HG02571 (cell line): ENCODE data around the gene SLC2A9.
"Not testable (repeated sequence)": the region's sequence is repeated elsewhere in the genome, so short reads cannot be mapped to it uniquely, and the experiment has no call there.

Experiments used
- ATAC-seq: cut with Tn5 transposase; IDR thresholded peaks from one replicate; pipeline ENCODE4 v1.9.1; 2021; ENCODE audit warnings: mild to moderate bottlenecking, moderate library complexity; ENCODE audit not compliant: unreplicated experiment

Gene SLC2A9

DNA sequence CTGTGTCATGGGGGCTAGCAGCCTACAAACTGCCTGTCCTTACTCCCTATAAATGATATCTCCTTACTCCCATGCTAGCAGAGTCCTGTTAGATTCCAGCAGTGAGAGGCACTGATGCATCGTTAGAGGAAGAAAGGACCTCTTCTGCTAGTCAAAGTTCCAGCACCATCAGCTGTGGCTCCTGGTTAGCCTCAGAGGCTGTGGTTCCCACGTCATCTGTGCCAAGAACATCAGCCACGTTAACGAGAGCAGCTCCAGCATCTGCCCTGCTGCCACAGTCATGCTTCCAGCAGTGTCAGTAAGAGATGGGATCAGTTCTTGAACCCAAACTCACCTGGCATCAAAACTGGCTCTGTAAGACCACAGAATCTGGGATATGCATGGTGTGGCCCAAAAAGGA is 88.5 kb downstream of the SLC2A9 start:
- no peak for ATAC-seq

DNA sequence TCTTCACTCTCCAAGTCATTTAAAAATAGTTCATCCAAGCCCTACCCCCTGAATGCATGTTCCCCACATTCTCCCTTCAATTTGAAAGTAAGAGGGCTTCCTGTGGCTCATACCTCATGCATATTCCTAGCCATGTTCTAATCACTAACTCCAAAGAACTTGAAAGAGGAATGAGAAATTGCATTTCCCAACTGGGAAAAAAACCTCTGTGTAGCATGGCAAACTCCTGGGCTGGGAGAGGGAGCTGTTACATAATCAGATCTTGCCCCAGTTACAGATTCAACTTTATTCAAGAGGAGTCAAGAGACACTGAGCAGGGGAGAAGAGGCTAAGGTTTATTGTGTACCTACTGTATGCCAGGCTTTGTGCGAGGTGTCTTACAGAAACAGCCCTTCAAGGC is 90.2 kb downstream of the SLC2A9 start:
- no peak for ATAC-seq

DNA sequence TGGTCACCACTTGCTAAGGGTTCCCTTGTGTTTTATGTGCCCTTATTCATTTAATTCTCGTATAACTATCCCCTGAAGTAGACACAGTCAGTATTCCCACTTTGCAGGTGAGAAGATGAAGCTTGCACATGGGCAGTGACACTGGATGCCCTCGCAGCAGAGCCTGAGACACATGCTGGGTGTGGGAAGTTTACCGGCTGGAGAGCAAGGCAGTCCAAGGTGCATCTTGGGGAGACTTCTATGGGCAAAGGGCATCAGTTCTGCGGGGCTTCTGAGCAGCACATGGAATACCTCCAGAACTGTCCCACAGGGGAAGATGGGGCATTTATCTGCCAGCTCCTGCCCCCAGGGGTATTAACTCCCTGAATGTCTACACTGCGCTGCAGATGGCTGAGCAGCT is 92.2 kb downstream of the SLC2A9 start:
- no peak for ATAC-seq

DNA sequence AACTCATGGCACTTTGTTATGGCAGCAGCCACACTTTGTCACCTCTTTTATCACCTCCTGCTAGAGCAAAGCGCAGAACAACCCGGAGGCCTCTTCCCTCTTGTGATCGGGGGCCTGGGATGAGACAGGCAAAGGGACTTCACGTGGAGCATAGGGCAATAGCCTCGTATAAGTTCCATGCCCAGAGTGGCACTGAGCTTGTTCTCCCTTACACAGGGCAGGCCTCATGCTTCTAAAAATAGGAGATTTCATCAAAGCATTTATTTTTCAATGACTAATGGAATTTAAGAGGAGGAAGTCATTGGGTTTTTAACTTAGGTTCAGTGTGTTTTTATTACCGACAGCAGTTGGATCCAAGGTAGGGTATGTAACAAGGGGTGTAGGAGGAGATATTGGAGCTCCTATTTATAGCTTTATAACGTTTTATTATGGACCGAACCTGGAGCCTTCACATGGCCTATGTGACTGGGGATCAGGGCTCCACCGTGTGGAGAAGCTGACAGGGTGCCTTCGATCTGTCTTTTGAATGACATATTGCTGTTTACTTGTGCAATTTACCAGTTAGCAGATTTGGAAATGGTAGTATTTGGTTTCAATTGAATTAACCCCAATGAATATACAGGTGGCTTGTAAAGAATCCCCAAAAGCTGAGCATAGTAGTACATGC is 93.8 kb downstream of the SLC2A9 start:
- ATAC-seq = no peak

DNA sequence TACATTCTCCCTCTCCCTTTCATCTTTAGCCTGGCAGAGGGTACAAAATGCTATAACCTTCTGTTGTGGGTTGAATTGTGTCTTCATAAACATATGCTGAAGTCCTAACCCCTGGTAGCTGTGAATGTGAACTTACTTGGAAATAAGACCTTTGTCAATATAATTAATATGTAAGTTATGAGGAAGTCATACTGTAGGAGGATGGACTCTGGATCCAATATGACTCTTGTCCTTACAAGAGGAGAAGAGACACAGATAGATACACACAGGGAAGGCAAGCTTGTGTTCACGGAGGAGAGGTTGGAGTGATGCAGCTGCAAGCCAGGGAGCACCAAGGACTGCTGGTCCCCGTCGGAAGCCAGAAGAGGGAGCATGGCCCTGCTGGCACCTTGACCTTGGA is 94.7 kb downstream of the SLC2A9 start:
- ATAC-seq = no peak

DNA sequence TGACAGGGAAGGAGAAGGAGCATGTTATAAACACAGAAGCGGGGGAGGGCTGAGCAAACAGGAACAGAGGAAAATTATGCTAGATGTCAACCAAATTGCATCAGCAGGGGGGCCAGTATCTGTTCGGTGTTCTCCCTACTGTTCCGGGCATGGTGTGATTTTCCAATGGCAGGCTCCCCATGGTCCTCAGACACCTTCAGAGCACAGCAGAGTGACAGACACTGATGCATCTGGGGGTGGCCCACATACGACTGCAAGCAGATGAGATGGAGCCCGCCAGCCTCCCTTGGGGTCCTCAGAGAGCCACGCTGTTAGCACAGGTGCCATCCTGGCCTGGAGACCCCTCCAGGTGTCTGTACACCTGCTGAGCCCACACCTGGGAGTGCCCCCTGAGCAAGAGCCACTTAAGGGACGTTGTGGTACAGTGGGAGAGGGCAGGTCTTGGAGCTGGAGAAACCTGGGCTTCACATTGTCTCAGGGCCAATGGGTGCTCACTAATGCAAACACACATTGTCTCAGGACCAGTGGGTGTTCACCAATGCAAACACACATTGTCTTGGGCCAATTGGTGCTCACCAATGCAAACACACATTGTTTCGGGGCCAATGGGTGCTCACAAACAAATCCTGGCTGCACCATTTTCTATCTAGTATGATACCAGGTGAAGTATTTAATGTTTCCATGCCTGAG is 95.4 kb downstream of the SLC2A9 start:
- no peak for ATAC-seq

DNA sequence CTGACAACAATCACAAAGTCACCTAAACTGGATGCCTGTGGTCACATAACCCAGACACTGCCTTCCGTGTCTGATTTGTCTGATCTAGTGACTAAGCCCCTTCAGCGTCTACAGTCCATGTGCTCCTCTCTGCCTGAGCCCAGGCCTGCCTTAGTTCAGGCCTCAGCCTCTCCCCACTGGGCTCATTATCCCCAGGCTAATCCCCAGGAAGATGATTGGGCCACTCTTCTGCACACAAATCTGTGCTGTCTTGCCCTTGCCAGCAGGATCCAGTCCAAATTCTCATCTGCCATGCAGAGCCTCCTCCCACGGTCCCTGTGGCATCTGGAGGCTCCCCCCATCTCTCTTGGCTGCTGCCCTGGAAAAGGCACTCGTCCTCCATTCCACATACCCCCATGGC is 96.5 kb downstream of the SLC2A9 start:
- ATAC-seq = no peak

DNA sequence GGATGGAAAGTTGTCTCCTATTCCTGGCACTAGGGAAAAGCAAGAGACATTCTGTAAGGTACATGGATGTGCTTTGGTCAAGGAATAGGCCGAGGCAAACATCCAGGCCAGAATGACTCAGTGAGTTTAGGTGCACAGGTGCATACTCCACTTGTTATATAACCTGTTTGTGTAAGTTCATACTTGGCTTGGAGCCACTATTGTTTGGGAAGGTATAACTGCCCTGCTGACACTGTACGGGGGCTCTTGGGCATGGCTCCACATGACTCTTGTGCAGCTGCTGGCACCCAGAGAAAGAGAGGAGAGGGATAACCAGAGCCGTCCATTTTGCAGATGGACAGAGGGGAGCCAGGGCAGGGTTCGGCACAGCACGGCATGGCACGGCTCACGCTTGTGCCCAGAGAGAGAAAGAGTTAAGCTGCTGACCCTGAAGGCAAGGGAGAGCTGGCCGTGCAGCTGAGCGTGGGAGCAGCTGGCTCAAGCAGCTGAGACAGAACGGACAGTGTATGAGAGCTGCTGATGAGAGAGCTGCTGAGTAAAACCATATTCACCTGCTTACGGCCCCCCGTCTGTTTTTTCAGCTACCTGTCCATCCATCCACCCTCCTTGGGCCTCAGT is 98.0 kb downstream of the SLC2A9 start:
- ATAC-seq = no peak

DNA sequence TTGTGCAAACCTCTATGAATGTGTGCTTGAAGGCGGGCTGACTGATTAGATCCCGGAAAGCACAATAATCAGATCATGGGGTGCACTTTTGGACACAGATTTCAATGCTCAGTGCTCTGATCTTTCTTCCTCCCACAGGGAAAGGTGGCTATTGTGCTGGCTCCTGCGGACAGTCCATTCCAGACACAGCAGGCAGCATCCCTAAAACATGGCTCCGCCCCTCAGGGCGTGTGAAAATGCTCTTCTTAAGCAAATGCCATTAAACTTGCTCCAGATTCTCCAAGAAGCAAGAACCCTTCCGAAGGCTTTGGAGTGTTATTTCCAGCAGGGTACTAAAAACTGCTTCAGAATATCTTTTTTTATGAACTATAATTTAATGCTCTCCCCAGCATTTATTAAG is 100.0 kb downstream of the SLC2A9 start:
- no peak for ATAC-seq

DNA sequence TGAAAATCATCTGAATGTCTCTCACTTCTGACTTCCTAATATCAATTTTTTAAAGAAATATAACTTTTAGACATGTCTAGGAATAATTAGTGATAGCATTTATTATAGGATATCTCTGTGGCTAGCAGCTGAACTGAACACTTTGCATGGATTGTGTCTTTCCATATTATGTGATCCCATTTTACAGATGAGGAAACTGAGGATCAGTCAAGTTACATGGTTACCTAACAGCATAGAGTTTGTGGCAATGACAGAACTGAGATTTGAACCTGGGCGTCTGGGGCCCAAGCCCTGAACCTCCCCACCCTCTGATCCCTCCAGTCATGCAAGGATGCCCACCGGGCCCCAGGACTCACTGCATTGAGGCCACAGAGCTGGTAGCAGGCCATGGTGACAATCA is 101.3 kb downstream of the SLC2A9 start:
- no peak for ATAC-seq

DNA sequence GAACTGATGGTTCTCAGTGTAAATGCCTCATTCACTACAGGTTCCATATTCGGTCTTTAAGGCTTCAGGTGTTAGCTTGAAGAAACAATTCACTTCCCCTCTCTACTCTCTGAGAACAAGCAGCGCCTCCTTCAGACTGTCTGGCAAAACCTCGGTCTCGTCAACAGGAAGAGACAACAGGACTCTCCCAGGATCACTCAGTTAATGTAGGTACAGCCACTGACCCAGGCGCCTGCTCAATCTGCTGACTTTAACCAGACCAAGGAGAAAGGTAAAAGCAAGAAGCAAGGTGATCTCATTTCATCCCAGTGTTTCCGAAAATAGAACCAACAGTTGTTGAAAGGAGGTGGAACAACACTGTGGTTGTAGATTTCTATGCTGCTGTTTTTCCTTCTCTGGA is 102.2 kb downstream of the SLC2A9 start:
- ATAC-seq = no peak

DNA sequence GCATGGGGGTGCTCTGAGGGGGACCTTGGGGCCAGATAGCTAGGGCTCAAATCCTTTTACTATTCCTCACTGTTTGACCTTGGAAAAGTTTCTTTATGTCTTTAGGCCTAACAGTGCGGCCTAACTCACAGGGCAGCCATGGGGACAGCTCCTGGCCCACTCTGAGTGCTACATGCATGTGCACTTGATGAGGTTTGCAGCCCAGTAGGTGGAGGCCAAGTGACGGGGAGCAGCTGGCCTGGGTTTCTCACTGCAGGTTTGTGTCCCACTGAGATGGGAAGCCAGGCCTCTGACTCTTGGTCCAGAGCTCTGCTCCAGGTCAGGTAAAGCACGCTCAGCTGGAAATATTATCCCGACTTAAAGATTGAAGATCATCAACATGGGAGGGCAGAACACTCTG is 102.8 kb downstream of the SLC2A9 start:
- no peak for ATAC-seq

DNA sequence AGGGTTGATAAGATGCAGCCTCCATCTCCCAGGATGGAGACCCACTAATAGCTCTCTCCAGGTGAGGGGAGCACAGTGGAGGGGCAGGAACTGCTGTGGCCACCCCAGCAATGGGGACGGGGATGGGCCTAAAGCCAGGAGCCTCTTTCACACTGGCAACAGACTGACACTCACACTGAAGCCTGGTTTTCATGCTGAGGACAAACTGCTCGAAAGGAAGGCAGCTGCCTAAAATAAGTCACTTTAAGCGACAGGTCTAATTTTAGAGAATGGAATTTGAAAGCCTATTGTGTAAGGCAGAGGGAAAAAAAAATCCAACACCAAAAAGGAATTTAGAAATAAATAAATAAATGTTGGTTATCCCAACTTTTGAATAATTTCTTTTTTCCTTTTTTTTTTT is 104.4 kb downstream of the SLC2A9 start:
- no peak for ATAC-seq

DNA sequence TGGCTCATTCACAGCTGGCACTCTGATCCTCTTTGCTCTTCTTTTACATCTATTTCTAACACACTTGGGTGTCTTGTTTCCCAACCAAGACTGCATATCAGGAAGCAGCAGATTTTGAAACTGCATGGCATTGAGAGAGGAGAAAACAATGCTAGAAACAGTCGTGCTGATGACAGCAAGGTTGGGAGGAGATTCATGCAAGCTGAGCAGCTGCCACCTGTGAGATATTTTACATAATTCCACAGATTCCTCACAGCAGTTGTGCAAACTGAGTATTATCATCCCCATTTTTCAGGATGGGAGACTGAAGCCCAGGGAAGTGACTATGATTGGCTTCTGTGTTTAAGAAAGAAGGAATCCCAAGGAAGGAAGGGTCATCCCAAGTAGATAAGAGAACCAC is 105.0 kb downstream of the SLC2A9 start:
- ATAC-seq = no peak

DNA sequence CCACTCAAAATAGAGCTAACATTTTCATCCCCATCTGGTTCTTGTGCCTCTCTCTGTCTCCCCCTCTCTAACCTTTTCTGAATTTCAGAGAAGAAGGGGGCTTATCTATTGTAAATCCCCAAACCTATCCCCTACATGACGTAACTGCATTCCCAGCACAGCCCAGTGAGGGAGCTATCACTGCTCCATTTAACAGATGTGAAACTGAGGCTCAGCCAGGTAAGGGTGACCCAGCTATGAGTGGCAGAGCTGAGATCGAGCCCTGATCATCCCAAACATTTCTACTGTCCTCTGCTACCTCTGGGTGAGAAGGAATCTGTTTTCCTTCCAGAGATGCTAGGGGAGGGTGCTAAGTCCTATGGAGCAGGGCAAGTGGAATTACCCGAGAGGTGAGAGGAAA is 107.5 kb downstream of the SLC2A9 start:
- no peak for ATAC-seq

DNA sequence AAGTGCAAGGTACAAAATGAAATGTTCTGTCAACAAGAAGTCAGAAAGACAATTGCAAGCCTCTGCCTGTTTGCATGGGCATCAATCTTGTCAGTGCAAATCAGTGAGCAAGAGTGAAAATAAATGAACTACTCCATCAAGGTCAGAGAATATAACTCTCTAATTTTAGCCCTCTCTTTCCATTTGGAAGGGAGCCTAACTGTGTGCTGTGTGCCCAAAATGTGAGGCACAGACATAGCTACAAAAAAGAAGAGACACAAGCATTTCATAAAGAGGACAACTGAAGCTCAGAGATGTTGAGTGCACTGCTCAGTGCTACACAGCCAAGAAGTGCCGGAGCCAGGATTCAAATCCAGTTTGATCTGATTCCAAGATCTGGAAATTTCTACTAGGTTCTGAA is 114.3 kb downstream of the SLC2A9 start:
- ATAC-seq = no peak

DNA sequence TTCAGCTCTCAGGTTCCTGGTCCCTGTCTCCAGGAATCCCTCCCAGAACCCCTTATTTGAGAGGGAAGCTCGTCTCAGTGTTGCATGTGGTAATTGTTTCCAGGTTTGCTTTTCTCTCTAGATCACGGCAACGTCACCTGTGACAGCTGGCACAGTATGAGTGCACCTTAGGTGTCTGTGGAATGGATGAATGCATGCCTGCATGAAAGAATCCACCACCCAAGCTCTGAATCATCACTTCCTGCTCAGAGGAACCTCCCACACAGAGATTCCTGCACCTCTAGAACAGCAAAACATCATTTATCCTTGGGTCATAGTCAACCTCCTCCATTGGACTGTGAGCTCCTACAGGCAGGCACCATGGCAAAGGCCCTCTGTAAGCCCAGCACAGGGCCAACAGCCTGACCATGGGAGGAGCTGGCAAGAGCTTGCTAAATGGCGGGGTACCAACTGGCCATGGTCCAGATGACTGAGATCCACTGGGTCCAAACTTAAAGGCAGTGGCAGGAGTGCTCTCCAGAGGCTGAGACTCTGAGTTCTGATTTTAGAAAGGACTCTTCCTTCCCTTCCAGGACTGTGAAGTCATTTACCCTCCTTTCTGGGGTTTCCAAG is 116.2 kb downstream of the SLC2A9 start:
- ATAC-seq = no peak

DNA sequence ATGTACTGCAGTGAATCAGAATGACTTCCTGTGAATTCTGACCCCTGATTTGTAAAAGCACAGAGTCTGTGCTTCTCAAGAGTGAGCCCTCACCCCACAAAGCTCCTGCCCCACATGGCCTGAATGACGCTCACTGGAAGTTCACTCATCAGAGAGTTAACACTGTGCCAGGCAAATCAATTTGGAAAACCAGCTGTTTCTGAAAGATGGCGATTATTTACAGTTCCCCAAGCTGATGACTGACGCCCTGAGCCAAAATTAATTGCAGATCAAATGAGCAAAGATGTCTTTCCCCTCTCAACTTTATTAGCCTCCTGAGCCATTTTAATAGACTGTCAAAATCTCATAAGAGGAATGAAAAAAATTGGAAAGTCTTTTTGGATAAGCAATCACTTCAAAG is 118.0 kb downstream of the SLC2A9 start:
- no peak for ATAC-seq

DNA sequence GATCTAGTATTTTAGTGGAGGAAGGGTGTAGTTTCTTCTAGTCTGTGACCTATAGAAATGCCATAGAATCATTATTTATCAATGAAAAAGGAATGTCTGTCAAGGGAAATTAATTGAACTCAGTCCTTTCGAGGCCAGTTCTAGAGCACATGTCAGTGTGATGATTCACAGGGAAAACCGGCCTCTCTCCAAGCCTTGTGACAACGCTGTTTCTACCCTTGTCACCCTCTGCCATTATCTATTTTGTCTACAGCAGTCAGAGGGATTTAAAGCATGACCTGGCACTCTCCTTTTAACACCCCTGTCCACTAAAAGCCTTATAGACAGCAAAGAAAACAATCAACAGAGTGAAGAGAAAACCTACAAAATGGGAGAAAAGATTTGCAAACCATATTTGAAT is 120.0 kb downstream of the SLC2A9 start:
- ATAC-seq = no peak

DNA sequence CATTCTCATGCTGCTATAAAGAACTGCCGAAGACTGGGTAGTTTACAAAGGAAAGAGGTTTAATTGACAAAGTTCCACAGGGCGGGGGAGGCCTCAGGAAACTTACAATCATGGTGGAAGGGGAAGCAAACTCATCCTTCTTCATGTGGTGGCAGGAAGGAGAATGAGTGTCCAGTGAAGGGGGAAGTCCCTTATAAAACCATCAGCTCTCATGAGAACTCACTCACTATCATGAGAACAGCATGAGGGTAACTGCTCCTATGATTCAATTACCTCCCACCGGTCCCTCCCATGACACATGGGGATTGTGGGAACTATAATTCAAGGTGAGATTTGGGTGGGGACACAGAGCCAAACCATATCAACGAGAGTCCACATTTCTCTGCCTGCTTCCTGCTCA is 120.7 kb downstream of the SLC2A9 start:
- ATAC-seq = not testable (repeated sequence)

DNA sequence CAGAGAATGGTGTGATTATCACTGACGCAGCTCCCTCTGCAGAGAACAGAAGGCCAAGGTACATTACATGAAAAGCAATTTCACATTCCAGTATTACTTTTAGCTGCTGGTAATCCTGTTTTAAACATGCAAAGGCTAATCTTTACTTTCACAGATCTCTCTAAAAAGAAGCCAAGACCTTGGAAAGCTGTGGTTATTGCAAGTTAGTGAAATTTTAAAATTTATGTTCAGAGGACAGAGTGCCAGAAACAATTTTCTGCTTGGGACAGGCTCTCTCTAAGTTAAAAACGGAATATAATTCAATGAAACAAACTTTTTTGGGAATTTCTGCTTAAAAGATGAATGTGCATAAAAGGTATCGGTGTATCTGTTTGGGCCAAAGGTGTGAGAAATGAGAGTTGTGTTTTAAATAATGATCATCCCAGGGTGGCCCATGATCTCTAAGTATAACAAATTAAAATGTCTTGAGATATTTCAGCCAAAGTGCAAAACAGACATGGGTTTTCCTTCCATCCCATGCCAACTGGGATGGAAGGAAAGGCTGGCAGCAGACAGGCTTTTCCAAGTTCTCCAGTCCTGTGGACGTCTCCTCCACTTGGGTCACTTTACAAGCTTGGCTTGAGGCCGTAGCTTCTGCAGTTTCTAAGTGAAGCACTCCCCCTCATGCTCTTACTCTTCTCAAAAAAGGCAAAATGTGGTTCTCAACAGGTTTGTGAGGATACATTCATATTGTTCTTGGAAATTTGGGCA is 121.8 kb downstream of the SLC2A9 start:
- ATAC-seq = no peak
